DMS79 (cell line): Measurements from ENCODE around the gene PCDHB15.
"Not testable (repeated sequence)": the region's sequence is repeated elsewhere in the genome, so short reads cannot be mapped to it uniquely, and the experiment has no call there.

Experiments
- DNase-seq: peaks from one replicate; lab custom pipeline; 2025; lab: John Stamatoyannopoulos, UW

The PCDHB15 gene

DNA sequence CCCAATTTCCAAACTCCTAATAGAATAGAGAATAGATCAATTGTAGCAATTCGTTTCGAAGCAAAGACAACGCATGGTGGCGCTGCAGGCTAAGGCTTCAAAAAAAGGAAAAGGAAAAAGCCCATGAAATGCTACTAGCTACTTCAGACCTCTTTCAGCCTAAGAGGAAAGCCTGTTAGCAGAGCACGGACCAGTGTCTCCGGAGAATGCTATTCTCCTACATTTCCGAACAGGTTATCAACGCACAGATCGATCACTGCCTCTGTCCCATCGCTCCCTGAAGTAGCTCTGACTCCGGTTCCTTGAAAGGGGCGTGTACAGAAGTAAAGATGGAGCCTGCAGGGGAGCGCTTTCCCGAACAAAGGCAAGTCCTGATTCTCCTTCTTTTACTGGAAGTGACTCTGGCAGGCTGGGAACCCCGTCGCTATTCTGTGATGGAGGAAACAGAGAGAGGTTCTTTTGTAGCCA lies at the start of gene PCDHB15:
Gene PCDHB15, plus strand, starts transcription at position 146 of the 468 bp plus-strand sequence. Its CDS starts 184 bp downstream, at position 330.
- DNase-seq, result no peak

DNA sequence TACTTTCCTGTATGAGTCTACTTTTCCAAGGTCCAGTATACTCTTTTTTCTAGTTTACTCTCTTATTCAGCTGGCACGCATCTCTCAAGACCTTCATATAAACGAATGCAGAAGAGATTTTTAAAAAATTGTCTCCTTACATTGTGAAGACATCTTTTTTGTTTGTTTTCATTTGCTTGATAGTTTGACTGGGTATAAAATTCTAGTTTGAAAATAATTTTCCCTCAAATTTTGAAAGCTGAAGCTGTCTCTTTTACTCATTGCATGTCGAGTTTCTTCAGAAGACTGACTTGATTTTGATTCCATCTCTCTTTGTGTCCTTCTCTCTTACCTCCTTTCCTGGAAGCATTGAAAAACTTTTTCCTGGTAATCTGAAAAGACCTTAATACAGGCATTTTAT lies 48.8 kb upstream of the PCDHB15 start:
- no peak for DNase-seq

GRCh38 chr5:141199359-141200235 lies 45.6 kb upstream of the PCDHB15 start, which contains the start of gene PCDHB11:
PCDHB11 (plus strand) TSS chr5:141199627; CDS start chr5:141199775, 148 bp downstream.
- DNase-seq, result no peak

- DNase-seq, result not testable (repeated sequence)
These were observed 44.1 kb upstream of the PCDHB15 start for GRCh38 chr5:141201126-141201525.

GRCh38 chr5:141201646-141202045 lies 43.5 kb upstream of the PCDHB15 start:
- not testable (repeated sequence) for DNase-seq

- DNase-seq, result no peak
These were observed 36.7 kb upstream of the PCDHB15 start, which contains the start of gene PCDHB12 for GRCh38 chr5:141208478-141208877. PCDHB12 (plus strand) TSS chr5:141208719; CDS start chr5:141208908, 189 bp downstream.

DNA sequence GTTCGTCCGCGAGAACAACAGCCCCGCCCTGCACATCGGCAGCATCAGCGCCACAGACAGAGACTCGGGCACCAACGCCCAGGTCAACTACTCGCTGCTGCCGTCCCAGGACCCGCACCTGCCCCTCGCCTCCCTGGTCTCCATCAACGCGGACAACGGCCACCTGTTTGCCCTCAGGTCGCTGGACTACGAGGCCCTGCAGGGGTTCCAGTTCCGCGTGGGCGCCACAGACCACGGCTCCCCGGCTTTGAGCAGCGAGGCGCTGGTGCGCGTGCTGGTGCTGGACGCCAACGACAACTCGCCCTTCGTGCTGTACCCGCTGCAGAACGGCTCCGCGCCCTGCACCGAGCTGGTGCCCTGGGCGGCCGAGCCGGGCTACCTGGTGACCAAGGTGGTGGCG lies 34.9 kb upstream of the PCDHB15 start:
- not testable (repeated sequence) for DNase-seq

- not testable (repeated sequence) for DNase-seq
These were observed 34.3 kb upstream of the PCDHB15 start for GRCh38 chr5:141210849-141211248.

- DNase-seq, result not testable (repeated sequence)
These were observed 31.4 kb upstream of the PCDHB15 start, which contains the start of gene PCDHB13 for GRCh38 chr5:141213656-141214339. PCDHB13 (plus strand) TSS chr5:141213919; CDS start chr5:141214124, 205 bp downstream.

- DNase-seq, result not testable (repeated sequence)
These were observed 30.6 kb upstream of the PCDHB15 start for GRCh38 chr5:141214583-141214982.

- DNase-seq, result not testable (repeated sequence)
These were observed 29.7 kb upstream of the PCDHB15 start for GRCh38 chr5:141215504-141215903.

DNA sequence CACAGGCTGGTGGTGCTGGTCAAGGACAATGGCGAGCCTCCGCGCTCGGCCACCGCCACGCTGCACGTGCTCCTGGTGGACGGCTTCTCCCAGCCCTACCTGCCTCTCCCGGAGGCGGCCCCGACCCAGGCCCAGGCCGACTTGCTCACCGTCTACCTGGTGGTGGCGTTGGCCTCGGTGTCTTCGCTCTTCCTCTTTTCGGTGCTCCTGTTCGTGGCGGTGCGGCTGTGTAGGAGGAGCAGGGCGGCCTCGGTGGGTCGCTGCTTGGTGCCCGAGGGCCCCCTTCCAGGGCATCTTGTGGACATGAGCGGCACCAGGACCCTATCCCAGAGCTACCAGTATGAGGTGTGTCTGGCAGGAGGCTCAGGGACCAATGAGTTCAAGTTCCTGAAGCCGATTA lies 29.2 kb upstream of the PCDHB15 start:
- DNase-seq, result not testable (repeated sequence)

DNA sequence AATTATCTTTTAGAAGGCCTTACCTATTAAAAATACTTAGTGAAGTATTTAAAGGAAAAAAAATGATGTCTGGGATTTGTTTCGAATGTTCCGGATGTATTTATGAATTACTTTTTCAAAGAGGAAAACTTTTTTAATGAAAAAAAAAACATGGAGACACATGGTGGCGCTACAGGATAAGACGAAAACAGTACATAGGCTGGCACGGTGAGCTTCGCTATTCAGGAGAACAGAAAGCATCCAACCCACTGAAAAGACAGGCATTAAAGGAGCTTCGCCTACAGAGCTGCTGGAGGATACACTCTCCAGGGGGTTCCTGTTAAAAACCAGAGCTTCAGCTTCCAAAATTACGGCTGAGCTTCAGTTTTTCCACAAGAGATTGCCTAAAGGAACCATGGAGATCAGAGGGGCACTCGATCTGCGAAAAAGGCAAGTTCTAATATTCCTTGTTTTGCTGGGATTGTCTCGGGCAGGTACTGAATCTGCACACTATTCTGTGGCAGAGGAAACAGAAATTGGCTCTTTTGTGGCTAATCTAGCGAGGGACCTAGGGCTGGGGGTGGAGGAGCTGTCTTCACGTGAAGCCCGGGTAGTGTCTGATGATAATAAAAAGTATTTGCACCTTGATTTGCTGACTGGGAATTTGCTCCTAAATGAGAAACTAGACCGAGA lies 21.9 kb upstream of the PCDHB15 start, which contains the start of gene PCDHB14:
Gene PCDHB14, plus strand, starts transcription at position 232 of the 672 bp plus-strand sequence. Its CDS starts 163 bp downstream, at position 395.
- DNase-seq, result no peak

- DNase-seq, result not testable (repeated sequence)
These were observed 20.4 kb upstream of the PCDHB15 start for GRCh38 chr5:141224844-141225243.

GRCh38 chr5:141225421-141225820 lies 19.8 kb upstream of the PCDHB15 start:
- not testable (repeated sequence) for DNase-seq

- no peak for DNase-seq
These were observed 11.0 kb upstream of the PCDHB15 start for GRCh38 chr5:141234109-141234667.

DNA sequence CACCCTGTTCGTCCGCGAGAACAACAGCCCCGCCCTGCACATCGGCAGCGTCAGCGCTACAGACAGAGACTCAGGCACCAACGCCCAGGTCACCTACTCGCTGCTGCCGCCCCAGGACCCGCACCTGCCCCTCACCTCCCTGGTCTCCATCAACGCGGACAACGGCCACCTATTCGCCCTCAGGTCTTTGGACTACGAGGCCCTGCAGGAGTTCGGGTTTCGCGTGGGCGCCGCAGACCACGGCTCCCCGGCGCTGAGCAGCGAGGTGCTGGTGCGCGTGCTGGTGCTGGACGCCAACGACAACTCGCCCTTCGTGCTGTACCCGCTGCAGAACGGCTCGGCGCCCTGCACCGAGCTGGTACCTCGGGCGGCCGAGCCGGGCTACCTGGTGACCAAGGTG lies 9.3 kb upstream of the PCDHB15 start:
- DNase-seq, result not testable (repeated sequence)

- no peak for DNase-seq
These were observed 8.5 kb upstream of the PCDHB15 start for GRCh38 chr5:141236516-141237313.

DNA sequence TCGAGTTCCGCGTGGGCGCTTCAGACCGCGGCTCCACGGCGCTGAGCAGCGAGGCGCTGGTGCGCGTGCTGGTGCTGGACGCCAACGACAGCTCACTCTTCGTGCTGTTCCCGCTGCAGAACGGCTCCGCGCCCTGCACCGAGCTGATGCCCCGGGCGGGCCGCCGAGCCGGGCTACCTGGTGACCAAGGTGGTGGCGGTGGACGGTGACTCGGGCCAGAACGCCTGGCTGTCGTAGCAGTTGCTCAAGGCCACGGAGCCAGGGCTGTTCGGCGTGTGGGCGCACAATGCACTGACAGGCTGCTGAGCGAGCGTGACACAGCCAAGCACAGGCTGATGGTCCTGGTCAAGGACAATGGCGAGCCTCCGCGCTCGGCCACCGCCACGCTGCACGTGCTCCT lies 3.7 kb upstream of the PCDHB15 start:
- no peak for DNase-seq

- not testable (repeated sequence) for DNase-seq
These were observed 1.8 kb downstream of the PCDHB15 start for GRCh38 chr5:141246971-141247370.

- not testable (repeated sequence) for DNase-seq
These were observed 2.2 kb downstream of the PCDHB15 start for GRCh38 chr5:141247434-141247833.
